Raji (cell line): ENCODE data around the gene SFXN1.

ENCODE experiments used
- POLR2A ChIP-seq: IDR thresholded peaks from 2 replicates; pipeline ENCODE4 v1.6.1; 2011; ENCODE audit warnings: low read depth, low read length, control low read depth; ENCODE audit not compliant: insufficient read depth

SFXN1 gene

GRCh38 chr5:175516933-175517823 lies 38.8 kb downstream of the SFXN1 start:
- TF ChIP-seq POLR2A = no peak

- no peak for TF ChIP-seq POLR2A
These were observed 39.6 kb downstream of the SFXN1 start for GRCh38 chr5:175517824-175518450.

GRCh38 chr5:175519006-175519405 lies 40.6 kb downstream of the SFXN1 start:
- no peak for TF ChIP-seq POLR2A

GRCh38 chr5:175520321-175520720 lies 42.0 kb downstream of the SFXN1 start:
- TF ChIP-seq POLR2A = no peak

GRCh38 chr5:175520873-175521272 lies 42.5 kb downstream of the SFXN1 start:
- no peak for TF ChIP-seq POLR2A

GRCh38 chr5:175521313-175521833 lies 43.0 kb downstream of the SFXN1 start:
- no peak for TF ChIP-seq POLR2A

- no peak for TF ChIP-seq POLR2A
These were observed 44.9 kb downstream of the SFXN1 start for GRCh38 chr5:175523292-175523691.

GRCh38 chr5:175524211-175524610 lies 45.9 kb downstream of the SFXN1 start:
- no peak for TF ChIP-seq POLR2A

GRCh38 chr5:175526691-175527090 lies 48.3 kb downstream of the SFXN1 start:
- no peak for TF ChIP-seq POLR2A

- no peak for TF ChIP-seq POLR2A
These were observed 53.0 kb downstream of the SFXN1 start for GRCh38 chr5:175531361-175531760.

- TF ChIP-seq POLR2A = no peak
These were observed 55.9 kb downstream of the SFXN1 start for GRCh38 chr5:175534070-175534932.

- no peak for TF ChIP-seq POLR2A
These were observed 57.4 kb downstream of the SFXN1 start for GRCh38 chr5:175535796-175536195.

- no peak for TF ChIP-seq POLR2A
These were observed 60.2 kb downstream of the SFXN1 start for GRCh38 chr5:175538576-175538975.

- no peak for TF ChIP-seq POLR2A
These were observed 61.6 kb downstream of the SFXN1 start for GRCh38 chr5:175539936-175540335.

GRCh38 chr5:175541264-175541663 lies 62.9 kb downstream of the SFXN1 start:
- TF ChIP-seq POLR2A = no peak
